Neutrophil (primary cell): ENCODE data around the gene PCNT.
A peak's percentile ranks its signal among the peaks of the same experiment; 100 is the strongest.

Experiments
- H3K27ac ChIP-seq: fragments of 200-600 bp; sonication (generic); 2 replicates; pipeline ENCODE4 v1.5.1; 2016; ENCODE audit warnings: mild to moderate bottlenecking, moderate library complexity
- H3K27me3 ChIP-seq: fragments of 200-600 bp; sonication (generic); 2 replicates; pipeline ENCODE4 v1.6.0; 2016; ENCODE audit warnings: mild to moderate bottlenecking
- H3K36me3 ChIP-seq: fragments of 200-600 bp; sonication (generic); 2 replicates; pipeline ENCODE4 v1.5.1; 2017
- H3K4me1 ChIP-seq, 2 experiments: fragments of 200-600 bp in 1 of 2; sonication (generic) in 1 of 2; 1 replicate in 1 of 2; 2 replicates in 1 of 2; pipeline versions ENCODE4 v1.5.1 to v1.6.1; 2013 to 2016; ENCODE audit warnings: low read depth in 1 of 2, low read length in 1 of 2, mild to moderate bottlenecking in 1 of 2, moderate library complexity in 1 of 2; ENCODE audit not compliant: control insufficient read depth in 1 of 2, insufficient read depth in 1 of 2
- H3K4me3 ChIP-seq, 2 experiments: fragments of 200-600 bp in 1 of 2; sonication (generic) in 1 of 2; 1 replicate in 1 of 2; 2 replicates in 1 of 2; pipeline ENCODE4 v1.5.1; 2013 to 2016; ENCODE audit warnings: low read depth in 1 of 2, low read length in 1 of 2, mild to moderate bottlenecking in 1 of 2, moderate library complexity in 1 of 2
- H3K9me3 ChIP-seq: fragments of 200-600 bp; sonication (generic); 2 replicates; pipeline ENCODE4 v1.5.1; 2016
- CTCF ChIP-seq: fragments of 200-600 bp; sonication (generic); IDR thresholded peaks from 2 replicates; pipeline ENCODE4 v1.5.1; 2016; ENCODE audit warnings: antibody characterized with exemption

PCNT gene

GRCh38 chr21:46324390-46325072, 575 bp downstream of the PCNT start:
- TF ChIP-seq CTCF = peak; percentile 44
- H3K27me3 ChIP-seq = no peaks in the 10 kb centered on the region
- H3K4me3 ChIP-seq = peak overlapping the region; percentile 96 to 100
- H3K36me3 ChIP-seq = peaks cover 6% of the 10 kb centered on the region
- no peaks in the 10 kb centered on the region for H3K9me3 ChIP-seq
- peaks cover 45 to 49% of the 10 kb centered on the region in 2 experiments for H3K4me1 ChIP-seq
- H3K27ac ChIP-seq = peak overlapping the region; percentile 94

- Histone ChIP-seq H3K4me3 (peak overlapping the region; percentile 96 to 100), H3K36me3 (peaks cover 9% of the 10 kb centered on the region), H3K4me1 (peaks cover 40 to 44% of the 10 kb centered on the region in 2 experiments), H3K27ac (peak overlapping the region; percentile 94), H3K27me3 (no peaks in the 10 kb centered on the region), H3K9me3 (no peaks in the 10 kb centered on the region)
- no peak for TF ChIP-seq CTCF
Measured at GRCh38 chr21:46325073-46325912, 1.3 kb downstream of the PCNT start.

GRCh38 chr21:46326110-46326703, 2.3 kb downstream of the PCNT start:
- H3K27ac ChIP-seq = no peak overlapping the region
- H3K9me3 ChIP-seq = no peaks in the 10 kb centered on the region
- H3K36me3 ChIP-seq = peaks cover 9% of the 10 kb centered on the region
- no peaks in the 10 kb centered on the region for H3K27me3 ChIP-seq
- H3K4me3 ChIP-seq = no peak overlapping the region
- no peak for TF ChIP-seq CTCF
- H3K4me1 ChIP-seq = peaks cover 33 to 35% of the 10 kb centered on the region in 2 experiments

GRCh38 chr21:46327711-46328110, 3.8 kb downstream of the PCNT start:
- no peak for TF ChIP-seq CTCF
- peaks cover 9% of the 10 kb centered on the region for H3K36me3 ChIP-seq

GRCh38 chr21:46328151-46328550, 4.2 kb downstream of the PCNT start:
- Histone ChIP-seq H3K9me3 (no peaks in the 10 kb centered on the region), H3K36me3 (peaks cover 9% of the 10 kb centered on the region), H3K27me3 (no peaks in the 10 kb centered on the region), H3K4me1 (peaks cover 15 to 16% of the 10 kb centered on the region in 2 experiments), H3K4me3 (no peak overlapping the region), H3K27ac (no peak overlapping the region)
- TF ChIP-seq CTCF = no peak

More at GRCh38 chr21:46327711-46328110, 3.8 kb downstream of the PCNT start:
- Histone ChIP-seq H3K9me3 (no peaks in the 10 kb centered on the region), H3K4me3 (no peak overlapping the region), H3K27me3 (no peaks in the 10 kb centered on the region), H3K27ac (no peak overlapping the region), H3K4me1 (peaks cover 19 to 20% of the 10 kb centered on the region in 2 experiments)
